Testis (tissue), 2 donors: Measurements from ENCODE around the gene PTPRN2.

Experiments
- POLR2A ChIP-seq: fragments of 450-650 bp; IDR thresholded peaks from one replicate; pipeline ENCODE4 v1.6.1; 2017; ENCODE audit warnings: antibody characterized with exemption, mild to moderate bottlenecking, moderate library complexity
- TF ChIP-seq, protein P1 (sequence below), 3 experiments: fragments of 450-650 bp in 2 of 3; fragments of 200-600 bp in 1 of 3; sonication (generic) in 1 of 3; IDR thresholded peaks; one replicate each; pipeline ENCODE4 v1.5.1; 2016 to 2019; ENCODE audit warnings: antibody characterized with exemption in 3 of 3, mild to moderate bottlenecking in 2 of 3, moderate library complexity in 1 of 3

DNA sequence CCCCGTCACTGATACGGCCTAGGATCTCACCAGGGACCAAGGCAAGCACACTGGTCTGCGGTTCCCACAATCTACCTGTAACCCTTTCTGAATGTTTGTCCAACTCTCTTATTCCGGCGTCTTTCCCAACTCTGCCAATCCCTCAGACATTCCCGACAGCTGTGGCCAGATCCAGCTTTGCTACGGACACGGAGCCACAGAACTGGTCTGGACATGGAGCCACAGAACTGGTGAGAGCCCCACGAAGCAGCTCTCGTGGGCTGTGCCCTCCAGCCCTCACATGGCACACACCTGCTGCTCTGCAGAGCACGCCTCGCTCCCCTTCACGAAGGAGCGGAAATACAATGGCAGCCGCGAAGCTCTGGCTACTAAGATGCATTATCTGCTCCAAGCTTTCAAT, 874.0 kb downstream of the PTPRN2 start:
- TF ChIP-seq, protein P1, sequence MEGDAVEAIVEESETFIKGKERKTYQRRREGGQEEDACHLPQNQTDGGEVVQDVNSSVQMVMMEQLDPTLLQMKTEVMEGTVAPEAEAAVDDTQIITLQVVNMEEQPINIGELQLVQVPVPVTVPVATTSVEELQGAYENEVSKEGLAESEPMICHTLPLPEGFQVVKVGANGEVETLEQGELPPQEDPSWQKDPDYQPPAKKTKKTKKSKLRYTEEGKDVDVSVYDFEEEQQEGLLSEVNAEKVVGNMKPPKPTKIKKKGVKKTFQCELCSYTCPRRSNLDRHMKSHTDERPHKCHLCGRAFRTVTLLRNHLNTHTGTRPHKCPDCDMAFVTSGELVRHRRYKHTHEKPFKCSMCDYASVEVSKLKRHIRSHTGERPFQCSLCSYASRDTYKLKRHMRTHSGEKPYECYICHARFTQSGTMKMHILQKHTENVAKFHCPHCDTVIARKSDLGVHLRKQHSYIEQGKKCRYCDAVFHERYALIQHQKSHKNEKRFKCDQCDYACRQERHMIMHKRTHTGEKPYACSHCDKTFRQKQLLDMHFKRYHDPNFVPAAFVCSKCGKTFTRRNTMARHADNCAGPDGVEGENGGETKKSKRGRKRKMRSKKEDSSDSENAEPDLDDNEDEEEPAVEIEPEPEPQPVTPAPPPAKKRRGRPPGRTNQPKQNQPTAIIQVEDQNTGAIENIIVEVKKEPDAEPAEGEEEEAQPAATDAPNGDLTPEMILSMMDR (IDR thresholded peaks at IDR 0.05): no peak
- no peak for TF ChIP-seq POLR2A
